DND-41 (cell line): ENCODE measurements around the gene OGFOD1.

Experiments used
- ATAC-seq: fragments of 200-7000 bp; cut with Tn5 transposase; 3 replicates; pipeline ENCODE4 v1.9.1; 2021; ENCODE audit warnings: low read depth; ENCODE audit not compliant: insufficient read depth
- DNase-seq: peaks from one replicate; pipeline ENCODE4 v3.0.0-alpha.2; 2020
- H2AFZ ChIP-seq: 2 replicates; pipeline ENCODE4 v1.6.0; 2012; ENCODE audit warnings: low read depth, low read length
- H3K27ac ChIP-seq: 2 replicates; pipeline ENCODE4 v1.5.1; 2012; ENCODE audit warnings: low read length, inconsistent platforms
- H3K27me3 ChIP-seq: fragments of 200-600 bp; sonication (generic); 2 replicates; pipeline ENCODE4 v1.6.0; 2012; ENCODE audit warnings: low read length, mild to moderate bottlenecking, inconsistent platforms; ENCODE audit not compliant: insufficient read depth, poor library complexity
- H3K36me3 ChIP-seq: 2 replicates; pipeline ENCODE4 v1.5.1; 2012; ENCODE audit warnings: low read length, inconsistent platforms; ENCODE audit not compliant: insufficient read depth
- H3K4me1 ChIP-seq: 2 replicates; pipeline ENCODE4 v1.5.1; 2012; ENCODE audit warnings: mild to moderate bottlenecking, low read length; ENCODE audit not compliant: insufficient read depth
- H3K4me2 ChIP-seq: 2 replicates; pipeline ENCODE4 v1.6.0; 2012; ENCODE audit warnings: mild to moderate bottlenecking, moderate library complexity, low read length, inconsistent platforms; ENCODE audit not compliant: insufficient read depth
- H3K4me3 ChIP-seq, 2 experiments: fragments of 200-600 bp in 1 of 2; shearing (Covaris generic) in 1 of 2; 2 replicates each; pipeline ENCODE4 v1.5.1; 2012 to 2016; ENCODE audit warnings: inconsistent platforms in 2 of 2, low read length in 2 of 2, mild to moderate bottlenecking in 2 of 2, low read depth in 1 of 2, moderate library complexity in 1 of 2
- H3K79me2 ChIP-seq: 2 replicates; pipeline ENCODE4 v1.6.0; 2012; ENCODE audit warnings: low read length, inconsistent platforms; ENCODE audit not compliant: insufficient read depth
- H3K9ac ChIP-seq: 2 replicates; pipeline ENCODE4 v1.6.0; 2012; ENCODE audit warnings: low read depth, mild to moderate bottlenecking, inconsistent platforms, low read length, moderate library complexity
- H3K9me3 ChIP-seq: 2 replicates; pipeline ENCODE4 v1.5.1; 2012; ENCODE audit warnings: low read length, moderate library complexity, mild to moderate bottlenecking, inconsistent platforms; ENCODE audit not compliant: insufficient read depth, severe bottlenecking
- H4K20me1 ChIP-seq: 2 replicates; pipeline ENCODE4 v1.6.0; 2012; ENCODE audit warnings: low read length; ENCODE audit not compliant: insufficient read depth
- EZH2 ChIP-seq: IDR thresholded peaks from 3 replicates; pipeline ENCODE4 v1.6.1; 2012; ENCODE audit warnings: borderline replicate concordance, low read depth, mild to moderate bottlenecking, moderate library complexity, low read length, inconsistent platforms; ENCODE audit not compliant: severe bottlenecking
- TF ChIP-seq, protein P1 (sequence below): IDR thresholded peaks from 2 replicates; pipeline ENCODE4 v1.5.1; 2012; ENCODE audit warnings: borderline replicate concordance, low read length, moderate library complexity, mild to moderate bottlenecking; ENCODE audit not compliant: poor library complexity, severe bottlenecking; ENCODE audit errors: extremely low read depth

OGFOD1 gene

DNA sequence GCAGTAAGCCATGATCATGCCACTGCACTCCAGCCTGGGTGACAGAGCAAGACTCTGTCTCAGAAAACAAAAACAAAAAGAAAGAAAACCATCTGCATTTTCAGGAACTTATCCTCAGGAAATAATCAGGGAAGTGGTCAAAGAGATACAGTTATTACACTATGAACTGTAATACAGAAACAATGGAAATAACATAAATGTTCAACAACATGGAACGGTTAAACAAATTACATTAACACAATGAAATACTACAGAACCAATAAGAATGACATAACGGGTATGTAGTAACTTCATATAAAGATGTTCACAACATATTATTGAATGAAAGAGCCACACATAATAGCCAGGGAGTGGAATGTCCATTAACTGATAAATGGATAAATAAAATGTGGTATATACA lies 61.7 kb downstream of the OGFOD1 start:
- TF ChIP-seq EZH2 = no peak
- TF ChIP-seq, protein P1, sequence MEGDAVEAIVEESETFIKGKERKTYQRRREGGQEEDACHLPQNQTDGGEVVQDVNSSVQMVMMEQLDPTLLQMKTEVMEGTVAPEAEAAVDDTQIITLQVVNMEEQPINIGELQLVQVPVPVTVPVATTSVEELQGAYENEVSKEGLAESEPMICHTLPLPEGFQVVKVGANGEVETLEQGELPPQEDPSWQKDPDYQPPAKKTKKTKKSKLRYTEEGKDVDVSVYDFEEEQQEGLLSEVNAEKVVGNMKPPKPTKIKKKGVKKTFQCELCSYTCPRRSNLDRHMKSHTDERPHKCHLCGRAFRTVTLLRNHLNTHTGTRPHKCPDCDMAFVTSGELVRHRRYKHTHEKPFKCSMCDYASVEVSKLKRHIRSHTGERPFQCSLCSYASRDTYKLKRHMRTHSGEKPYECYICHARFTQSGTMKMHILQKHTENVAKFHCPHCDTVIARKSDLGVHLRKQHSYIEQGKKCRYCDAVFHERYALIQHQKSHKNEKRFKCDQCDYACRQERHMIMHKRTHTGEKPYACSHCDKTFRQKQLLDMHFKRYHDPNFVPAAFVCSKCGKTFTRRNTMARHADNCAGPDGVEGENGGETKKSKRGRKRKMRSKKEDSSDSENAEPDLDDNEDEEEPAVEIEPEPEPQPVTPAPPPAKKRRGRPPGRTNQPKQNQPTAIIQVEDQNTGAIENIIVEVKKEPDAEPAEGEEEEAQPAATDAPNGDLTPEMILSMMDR = no peak
- Histone ChIP-seq H3K27ac (no peak overlapping the region), H4K20me1 (0 out of 2 replicates have a peak, but pooled peaks cover 2% of the 10 kb centered on the region), H3K36me3 (peaks cover 35% of the 10 kb centered on the region), H3K27me3 (no peaks in the 10 kb centered on the region), H3K4me2 (no peak overlapping the region), H3K4me1 (peaks cover 1% of the 10 kb centered on the region), H3K79me2 (0 out of 2 replicates have a peak, but pooled peaks cover 3% of the 10 kb centered on the region), H3K4me3 (no peak overlapping the region), H2AFZ (no peak overlapping the region), H3K9ac (no peak overlapping the region), H3K9me3 (no peaks in the 10 kb centered on the region)
- DNase-seq (no peak), ATAC-seq (no peak)

DNA sequence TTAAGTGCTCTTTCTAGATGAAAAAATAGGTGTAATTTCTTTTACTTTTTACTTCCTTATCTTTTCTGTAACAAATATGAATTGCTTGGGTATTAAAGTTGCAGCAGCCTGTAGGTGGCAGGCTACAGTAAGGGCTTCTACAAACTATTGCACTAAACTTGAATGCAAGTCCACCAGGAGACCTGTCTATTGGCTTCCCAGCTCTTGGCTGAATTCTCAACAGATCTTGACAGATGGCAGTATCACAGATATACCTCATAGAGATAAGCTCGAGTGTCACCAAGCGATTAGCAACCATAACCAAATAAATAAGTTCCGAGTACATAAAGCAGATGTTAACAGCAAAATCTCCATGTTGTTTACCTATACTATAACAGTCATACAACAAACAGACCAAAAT lies 62.6 kb downstream of the OGFOD1 start:
- no peak overlapping the region for H3K27ac ChIP-seq
- 0 out of 2 replicates have a peak, but pooled peaks cover 2% of the 10 kb centered on the region for H4K20me1 ChIP-seq
- ATAC-seq (peak; percentile 88), DNase-seq (peak; percentile 59)
- H3K36me3 ChIP-seq = peaks cover 28% of the 10 kb centered on the region
- H2AFZ ChIP-seq = no peak overlapping the region
- no peak overlapping the region for H3K9ac ChIP-seq
- no peak overlapping the region for H3K4me2 ChIP-seq
- peaks cover 10% of the 10 kb centered on the region for H3K4me1 ChIP-seq
- H3K9me3 ChIP-seq = no peaks in the 10 kb centered on the region
- H3K27me3 ChIP-seq = no peaks in the 10 kb centered on the region
- TF ChIP-seq EZH2 = no peak
- TF ChIP-seq, protein P1 = peak; percentile 68
- no peak overlapping the region for H3K4me3 ChIP-seq
- peaks cover 3% of the 10 kb centered on the region; the same call in 1 of the 2 replicates for H3K79me2 ChIP-seq

DNA sequence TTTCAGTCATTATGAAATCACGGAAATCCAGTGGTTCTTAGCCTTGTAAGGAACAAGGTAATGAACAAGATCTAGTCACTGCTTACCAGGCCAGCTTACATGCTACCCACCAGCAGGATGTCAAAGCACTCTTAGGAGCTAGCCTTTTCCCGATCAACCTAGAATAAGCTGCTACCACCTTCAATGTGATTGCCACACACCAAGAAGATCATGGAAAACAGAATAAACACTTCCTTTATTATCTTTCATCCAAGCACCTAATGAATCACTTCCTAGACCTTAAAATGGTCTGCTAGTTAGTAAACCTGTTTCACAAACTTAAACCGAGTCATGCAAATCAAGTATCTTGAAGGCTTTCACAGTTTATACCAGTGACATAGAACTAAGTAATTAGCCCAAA lies 63.5 kb downstream of the OGFOD1 start:
- H4K20me1 ChIP-seq = 0 out of 2 replicates have a peak, but pooled peaks cover 2% of the 10 kb centered on the region
- H3K4me3 ChIP-seq = no peak overlapping the region
- DNase-seq (no peak), ATAC-seq (no peak)
- no peak overlapping the region for H3K4me2 ChIP-seq
- peaks cover 15% of the 10 kb centered on the region for H3K4me1 ChIP-seq
- H2AFZ ChIP-seq = no peak overlapping the region
- no peak overlapping the region for H3K9ac ChIP-seq
- H3K79me2 ChIP-seq = peaks cover 10% of the 10 kb centered on the region
- H3K9me3 ChIP-seq = no peaks in the 10 kb centered on the region
- no peak for TF ChIP-seq EZH2
- TF ChIP-seq, protein P1 = no peak
- H3K27ac ChIP-seq = no peak overlapping the region
- H3K36me3 ChIP-seq = peaks cover 19% of the 10 kb centered on the region; the same call in 1 of the 2 replicates
- H3K27me3 ChIP-seq = no peaks in the 10 kb centered on the region
